NCI-H2171 (cell line): ENCODE measurements around the gene CNTN5.
A peak's percentile ranks its signal among the peaks of the same experiment; 100 is the strongest.
"Not testable (repeated sequence)": the region's sequence is repeated elsewhere in the genome, so short reads cannot be mapped to it uniquely, and the experiment has no call there.

Source experiments
- DNase-seq: peaks from one replicate; lab custom pipeline; 2025; lab: John Stamatoyannopoulos, UW

The CNTN5 gene

DNA sequence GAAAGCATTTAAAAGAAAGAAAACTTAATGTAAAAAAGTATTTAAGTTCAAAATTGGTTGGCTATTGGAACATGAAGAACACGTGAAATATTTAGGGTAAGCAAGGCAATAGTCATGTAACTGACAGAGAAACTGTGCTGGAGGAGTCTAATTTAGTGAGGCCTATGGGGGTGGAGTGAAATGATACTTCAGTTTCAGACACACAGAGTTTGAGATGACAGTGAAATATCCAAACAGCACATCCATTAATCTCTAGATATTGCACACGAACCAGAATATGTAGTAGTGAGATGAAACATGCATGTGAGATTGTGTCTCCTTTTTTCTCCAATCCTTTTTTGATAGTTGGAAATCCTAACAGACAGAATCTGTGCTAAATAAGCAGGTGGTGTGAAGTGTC lies 739.0 kb downstream of the CNTN5 start:
- no peak for DNase-seq

DNA sequence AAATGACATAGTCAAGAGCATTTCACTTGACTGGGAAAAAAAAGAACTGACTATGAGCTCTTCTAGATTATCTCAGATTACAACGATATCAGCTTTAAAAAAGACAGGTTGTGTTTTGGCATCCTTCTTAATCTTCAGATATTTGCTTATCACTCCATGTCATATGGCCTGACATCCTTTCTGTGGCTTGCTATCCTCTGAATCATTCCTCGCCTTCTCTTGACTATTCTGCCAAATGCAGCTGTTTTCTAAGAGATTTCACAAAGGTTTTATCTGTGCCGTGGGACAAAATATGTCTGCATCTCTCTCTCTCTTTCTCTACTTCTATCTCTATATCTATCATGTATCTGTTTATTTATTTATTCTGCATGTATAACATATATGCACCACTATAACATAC lies 746.1 kb downstream of the CNTN5 start:
- DNase-seq: no peak

DNA sequence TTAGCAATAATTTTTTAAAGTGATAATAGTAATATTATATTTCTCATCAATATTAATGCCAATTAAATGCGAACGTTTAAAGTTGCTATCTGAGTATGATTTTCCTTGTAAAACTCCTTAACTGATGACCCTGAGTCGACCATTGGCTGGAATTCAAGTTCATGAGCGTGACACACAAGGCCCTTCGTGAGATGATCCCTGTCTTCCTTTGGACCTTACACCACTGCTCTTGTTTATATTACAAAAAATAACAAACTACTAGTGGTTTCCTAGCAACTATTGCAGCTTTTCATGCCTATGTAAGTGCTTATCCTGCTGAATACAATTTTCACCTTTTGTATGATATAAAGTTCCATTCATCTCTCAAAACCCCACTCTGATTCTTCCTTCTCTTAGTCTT lies 752.9 kb downstream of the CNTN5 start:
- DNase-seq: no peak

DNA sequence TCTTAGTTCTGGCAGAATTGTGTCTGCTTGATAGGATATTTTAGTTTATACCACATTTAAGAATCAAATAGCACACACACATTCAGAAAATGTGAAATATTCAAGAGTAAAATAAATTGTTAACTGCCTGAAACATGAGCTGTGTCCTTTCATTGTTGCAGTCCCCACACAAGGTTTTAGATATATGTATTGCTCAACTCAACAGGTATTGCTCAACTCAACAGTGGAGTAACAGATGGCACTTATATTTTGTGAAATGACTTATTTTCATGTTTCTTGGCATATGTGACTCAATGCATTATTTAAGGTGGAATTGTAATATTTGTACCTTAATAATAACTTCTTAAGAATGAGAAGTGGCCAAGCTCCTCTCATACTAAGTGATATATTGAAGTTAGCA lies 760.3 kb downstream of the CNTN5 start:
- DNase-seq: no peak

DNA sequence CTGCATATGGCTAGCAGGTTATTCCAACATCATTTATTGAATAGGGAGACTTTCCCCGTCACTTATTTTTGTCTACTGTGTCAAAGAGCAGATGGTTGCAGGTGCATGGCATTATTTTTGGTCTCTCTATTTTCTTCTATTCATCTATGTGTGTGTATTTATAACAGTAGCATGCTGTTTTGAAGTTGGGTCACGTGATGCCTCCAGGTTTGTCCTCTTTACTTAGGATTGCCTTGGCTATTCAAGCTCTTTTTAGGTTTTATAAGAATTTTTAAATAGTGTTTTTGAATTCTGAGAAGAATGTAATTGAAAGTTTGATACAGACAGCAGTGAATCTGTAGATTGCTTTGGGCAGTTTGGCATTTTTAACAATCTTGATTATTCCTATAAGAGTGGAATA lies 770.6 kb downstream of the CNTN5 start:
- DNase-seq: no peak

DNA sequence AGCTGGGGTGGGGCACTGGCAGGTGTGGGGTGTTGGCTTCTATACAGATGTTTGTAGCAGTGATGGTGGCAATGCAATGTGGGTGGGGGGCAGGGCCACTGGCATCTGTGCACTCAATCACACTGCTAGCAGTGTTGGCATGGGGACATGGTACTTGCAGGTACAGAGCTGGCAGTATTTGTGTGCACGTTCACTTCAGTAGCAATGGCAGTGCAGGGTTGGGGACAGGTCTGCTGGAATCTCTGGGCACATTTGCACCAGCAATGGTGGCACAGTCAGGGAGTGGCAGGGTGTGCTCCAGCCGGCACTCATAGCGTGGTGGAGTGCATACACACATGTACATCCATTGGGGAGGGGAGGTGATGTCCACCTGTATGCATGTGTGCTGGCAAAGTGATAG lies 775.2 kb downstream of the CNTN5 start:
- DNase-seq: no peak

DNA sequence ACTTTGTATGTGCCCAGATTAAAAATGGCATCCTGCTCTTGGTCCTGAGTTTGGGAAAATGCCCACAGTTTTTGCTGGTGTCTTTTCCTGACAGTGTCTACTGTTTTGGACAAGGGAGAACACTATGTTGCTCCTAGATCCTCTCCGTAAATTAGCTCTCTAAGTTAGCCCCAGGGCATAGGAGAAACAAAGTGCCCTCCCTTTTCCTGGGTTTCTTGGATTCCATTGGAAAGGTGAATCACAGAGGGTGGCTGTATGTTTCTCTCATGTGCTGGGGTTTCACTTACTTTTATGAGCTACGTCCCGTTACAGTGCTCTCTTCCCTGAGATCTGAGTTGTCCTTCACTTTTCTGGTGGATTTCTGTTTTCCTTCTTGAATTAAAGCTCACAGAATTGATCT lies 782.8 kb downstream of the CNTN5 start:
- DNase-seq: no peak

DNA sequence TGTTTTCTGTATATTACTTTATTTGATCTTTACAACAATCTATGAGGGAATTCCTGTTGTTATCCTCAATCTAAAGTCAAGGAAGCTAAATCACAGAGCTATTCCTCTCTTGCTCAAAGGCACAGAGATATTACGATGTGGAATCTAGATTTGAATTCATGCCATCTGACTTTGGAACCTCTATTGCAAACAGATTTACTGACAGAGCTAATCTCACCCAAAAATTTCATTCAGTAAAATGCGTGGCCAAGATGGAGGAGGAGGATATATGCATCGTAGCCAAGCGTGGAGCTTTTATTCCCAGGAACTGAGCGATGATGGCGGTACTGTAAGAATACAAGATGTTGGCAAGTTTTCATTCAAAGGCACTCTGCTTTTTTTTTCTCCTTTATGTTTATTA lies 791.8 kb downstream of the CNTN5 start:
- no peak for DNase-seq

DNA sequence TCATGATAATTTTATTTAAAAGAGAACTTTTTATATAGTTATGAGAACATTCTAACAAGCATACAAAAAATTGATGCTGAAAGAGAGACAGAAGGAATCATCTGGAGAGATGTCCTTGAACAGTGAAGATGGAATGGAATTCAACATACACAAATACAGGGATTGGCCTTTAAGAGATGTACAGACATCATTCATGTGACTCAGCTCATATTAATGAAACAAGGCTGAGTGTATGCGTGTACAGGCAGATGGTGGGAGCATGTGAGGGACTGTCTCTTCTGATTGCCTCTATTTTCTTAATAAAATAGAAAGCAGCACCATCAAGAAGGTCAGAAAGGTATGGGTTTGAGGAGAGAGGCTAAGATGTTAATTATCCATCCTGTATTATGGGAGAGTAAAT lies 793.3 kb downstream of the CNTN5 start:
- no peak for DNase-seq

DNA sequence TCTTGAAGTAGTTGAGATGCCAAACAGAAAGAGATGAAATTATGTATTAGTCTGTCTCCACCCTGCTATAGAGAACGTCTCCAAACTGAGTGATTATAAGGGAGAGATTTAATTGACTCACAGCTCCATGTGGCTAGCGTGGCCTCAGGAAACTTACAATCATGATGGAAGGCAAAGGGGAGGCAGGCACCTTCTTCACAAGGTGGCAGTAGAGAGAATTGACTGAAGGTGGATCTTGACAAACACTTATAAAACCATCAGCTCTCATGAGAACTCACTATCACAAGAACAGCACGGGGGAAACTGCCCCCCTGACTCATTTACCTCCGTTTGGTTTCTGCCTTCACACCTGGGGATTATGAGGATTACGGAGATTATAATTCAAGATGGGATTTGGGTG lies 794.0 kb downstream of the CNTN5 start:
- no peak for DNase-seq

DNA sequence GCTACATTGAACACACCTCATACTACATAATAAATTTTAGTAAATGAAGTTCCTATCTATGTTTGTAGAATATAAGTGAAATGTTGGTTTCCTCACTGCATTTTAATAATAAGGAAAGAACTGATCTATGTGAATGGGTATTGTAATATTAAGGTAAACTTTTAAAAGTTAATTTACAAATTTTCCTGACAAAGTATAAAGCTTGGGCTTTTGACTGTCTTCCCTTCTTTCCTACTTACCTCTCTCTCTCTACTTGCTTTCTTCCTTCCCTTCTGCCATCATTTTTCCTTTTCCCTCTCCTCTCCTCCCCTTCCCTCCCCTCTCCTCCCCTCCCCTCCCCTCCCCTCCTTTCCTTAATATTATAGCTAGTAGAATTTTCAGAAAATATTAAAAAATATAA lies 798.2 kb downstream of the CNTN5 start:
- DNase-seq: no peak

DNA sequence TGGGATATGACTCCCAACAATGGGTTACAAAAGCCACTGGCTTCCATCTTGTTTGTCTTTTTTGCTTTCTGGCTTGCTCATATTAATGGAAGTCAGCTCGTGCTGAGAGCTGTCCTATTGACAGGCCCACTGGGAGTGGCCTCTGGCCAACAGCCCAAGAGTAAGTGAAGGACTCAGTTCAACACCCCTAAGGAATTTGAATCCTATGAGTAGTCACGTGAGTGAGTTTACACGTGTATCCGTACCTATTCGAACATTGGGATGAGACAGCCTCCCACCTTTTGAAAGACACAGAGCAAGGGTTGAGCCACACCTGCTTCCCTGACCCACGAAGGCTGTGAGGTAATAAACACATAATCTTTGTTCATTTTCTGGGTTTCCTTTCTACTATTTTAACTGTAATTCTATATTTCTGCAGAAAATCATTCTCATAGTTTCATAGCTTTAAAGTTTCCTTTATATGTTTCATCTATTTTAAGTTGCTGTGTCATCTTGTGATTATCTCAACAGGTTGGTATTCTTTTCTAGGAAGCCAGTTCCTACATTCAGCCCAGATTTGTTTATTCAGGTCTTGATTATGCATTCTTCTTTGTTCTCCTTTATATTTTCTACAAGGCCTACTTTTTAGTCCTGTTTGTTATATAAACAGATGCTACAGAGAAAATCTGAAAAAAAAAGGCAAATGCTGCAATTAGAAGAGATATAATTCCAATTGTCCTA lies 802.3 kb downstream of the CNTN5 start:
- DNase-seq: no peak

DNA sequence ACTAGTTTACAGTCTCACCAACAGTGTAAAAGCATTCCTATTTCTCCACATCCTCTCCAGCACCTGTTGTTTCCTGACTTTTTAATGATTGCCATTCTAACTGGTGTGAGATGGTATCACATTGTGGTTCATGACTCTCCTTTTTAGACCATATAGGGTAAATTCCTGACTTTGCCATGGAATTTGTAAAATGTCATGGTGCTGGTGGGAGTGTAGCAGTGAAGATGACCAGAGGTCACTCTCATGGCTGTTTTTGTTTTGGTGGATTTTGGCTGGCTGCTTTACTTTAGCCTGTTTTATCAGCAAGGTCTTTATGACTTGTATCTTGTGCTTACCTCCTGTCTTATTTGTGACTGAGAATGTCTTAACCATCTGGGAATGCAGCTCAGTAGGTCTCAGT lies 816.0 kb downstream of the CNTN5 start:
- DNase-seq: not testable (repeated sequence)

DNA sequence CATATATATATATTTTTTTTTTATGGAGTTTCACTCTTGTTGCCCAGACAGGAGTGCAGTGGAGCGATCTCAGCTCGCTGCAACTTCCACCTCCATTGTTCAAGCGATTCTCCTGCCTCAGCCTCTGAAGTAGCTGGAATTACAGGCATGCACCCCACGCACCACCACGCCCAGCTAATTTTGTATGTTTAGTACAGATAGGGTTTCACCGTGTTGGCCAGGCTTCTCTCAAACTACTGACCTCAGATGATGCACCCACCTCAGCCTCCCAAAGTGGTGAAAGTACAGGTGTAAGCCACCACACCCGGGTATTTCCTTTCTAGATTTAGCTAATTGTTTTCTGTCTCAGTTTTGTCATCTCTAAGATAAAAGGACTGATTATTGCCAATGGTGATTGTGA lies 821.1 kb downstream of the CNTN5 start:
- DNase-seq: no peak

DNA sequence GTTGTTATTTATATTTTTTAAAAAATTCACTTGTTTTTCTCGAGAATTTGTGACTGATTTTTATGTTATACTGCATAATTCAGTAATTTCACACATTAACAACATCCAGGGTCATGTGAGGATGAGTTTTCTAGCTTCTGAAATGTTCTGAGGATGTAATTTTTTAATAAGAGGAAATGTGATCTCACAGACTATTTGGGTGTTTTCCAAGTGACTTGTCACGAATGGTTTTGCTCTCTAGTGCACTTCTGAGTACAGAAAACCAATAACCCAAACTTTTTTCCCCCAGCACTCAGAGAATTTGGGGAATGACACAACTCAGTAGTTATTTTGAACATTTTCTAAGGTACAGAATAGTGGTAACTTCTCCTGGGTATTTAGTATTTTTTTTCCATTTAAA lies 845.2 kb downstream of the CNTN5 start:
- DNase-seq: peak; percentile 11

DNA sequence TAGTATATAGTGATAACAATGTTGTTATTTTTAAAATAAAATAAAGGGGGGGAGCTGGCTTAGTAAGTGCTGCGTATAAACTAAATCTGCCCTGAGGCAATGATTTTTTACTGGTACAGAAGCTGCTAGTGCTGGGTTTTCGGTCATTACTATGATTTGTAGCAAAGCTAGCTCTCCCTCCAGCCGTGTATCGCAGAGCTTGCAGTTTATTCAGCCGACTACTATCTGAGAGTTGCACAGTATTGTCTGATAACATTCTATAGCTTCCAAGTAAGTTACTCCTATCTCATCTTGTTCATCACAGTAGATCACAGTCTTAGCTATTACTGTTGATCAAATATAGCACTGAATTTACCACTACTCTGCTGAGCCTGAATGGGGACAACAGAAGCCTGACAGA lies 860.9 kb downstream of the CNTN5 start:
- no peak for DNase-seq

DNA sequence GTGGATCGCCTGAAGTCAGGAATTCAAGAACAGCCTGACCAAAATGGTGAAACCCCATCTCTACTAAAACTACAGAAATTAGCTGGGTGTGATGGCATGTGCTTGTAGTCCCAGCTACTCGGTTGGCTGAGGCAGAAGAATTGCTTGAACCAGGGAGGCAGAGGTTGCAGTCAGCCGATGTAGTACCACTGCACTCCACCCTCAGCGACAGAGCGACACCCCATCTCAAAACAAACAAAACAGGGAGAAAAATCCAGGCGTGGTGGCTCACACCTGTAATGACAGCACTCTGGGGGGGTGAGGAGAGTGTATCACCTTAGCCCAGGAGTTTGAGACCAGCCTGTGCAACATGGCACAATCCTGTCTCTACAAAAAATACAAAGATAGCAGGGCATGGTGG lies 864.0 kb downstream of the CNTN5 start:
- DNase-seq: no peak

DNA sequence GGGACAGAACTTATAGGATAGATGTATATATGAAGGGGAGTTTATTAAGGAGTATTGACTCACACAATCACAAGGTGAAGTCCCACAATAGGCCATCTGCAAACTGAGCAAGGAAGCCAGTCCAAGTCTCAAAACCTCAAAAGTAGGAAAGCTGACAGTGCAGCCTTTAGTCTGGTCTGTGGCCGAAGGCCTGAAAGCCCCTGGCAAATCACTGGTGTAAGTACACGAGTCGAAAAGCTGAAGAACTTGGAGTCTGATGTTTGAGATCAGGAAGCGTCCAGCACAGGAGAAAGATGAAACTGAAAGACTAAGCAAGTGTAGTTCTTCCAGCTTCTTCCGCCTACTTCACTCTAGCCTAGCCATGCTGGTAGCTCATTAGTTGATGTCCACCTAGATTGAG lies 866.7 kb downstream of the CNTN5 start:
- DNase-seq: no peak

DNA sequence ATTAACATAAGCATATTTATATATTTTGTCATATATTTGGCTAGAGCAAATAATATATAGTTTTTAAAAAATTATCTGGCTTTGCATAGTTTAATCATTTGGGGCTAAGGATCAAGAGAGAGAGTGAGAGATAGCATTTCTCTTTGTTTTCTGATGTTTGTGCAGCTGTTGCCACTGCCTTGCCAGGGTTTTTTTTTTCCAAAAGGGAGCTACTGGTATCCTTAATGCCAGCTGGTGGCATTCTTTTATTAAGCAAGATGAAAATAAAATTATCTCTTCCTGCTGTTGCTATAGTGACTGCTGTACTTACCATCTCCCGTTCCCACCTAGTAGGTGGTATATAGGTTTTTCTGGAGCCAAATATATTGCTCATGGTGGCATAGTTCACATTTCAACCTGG lies 873.1 kb downstream of the CNTN5 start:
- peak; percentile 54 for DNase-seq

DNA sequence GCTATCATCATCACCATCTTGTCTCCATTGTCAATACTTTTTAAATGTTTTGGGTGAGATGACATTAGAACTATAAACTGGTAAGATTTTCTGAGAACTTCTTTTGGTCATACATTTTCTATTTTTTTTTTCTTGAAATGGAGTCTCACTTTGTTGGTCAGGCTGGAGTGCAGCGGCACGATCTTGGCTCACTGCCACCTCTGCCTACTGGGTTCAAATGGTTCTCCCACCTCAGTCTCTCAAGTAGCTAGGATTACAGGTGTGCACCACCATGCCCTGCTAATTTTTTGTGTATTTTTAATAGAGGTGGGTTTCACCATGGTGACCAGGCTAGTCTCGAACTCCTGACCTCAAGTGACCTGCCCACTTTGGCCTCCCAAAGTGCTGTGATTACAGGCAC lies 880.4 kb downstream of the CNTN5 start:
- DNase-seq: no peak

DNA sequence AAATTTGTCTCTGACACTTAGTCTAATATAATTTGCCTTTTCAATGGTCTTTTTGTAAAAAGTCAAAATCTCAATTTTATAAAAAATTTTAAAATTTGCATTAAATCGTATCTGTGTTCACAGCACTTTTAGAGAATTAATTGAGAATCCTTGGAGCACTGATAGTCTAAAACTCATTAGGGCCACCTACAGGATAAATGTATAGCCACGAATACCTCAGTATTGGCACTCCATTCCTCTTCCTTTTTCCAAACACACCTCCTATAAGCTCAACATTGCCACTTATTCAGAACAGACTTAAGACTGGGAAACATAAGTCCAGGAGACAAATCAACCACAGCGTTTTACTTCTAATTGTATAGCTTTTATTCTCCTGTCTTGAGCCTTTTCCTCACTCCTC lies 890.4 kb downstream of the CNTN5 start:
- no peak for DNase-seq

DNA sequence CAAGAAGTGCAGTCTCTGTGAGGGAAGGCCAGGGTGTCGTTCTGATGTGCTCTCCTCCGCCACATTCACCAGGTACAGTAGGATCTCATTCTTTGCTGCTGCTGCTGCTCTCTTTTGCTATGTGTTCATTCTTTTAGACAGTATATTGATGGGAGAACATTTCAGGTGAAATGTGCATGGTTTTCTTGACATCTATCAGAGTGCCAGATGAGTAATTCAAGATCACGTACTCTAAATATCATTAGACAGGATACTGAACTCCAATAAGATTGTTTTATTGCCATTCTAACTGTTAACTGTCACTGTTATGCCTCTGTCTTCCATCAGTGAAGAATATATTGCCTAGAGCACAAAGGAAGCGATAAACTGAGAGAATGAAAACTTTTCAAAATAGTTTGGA lies 895.3 kb downstream of the CNTN5 start:
- DNase-seq: no peak

DNA sequence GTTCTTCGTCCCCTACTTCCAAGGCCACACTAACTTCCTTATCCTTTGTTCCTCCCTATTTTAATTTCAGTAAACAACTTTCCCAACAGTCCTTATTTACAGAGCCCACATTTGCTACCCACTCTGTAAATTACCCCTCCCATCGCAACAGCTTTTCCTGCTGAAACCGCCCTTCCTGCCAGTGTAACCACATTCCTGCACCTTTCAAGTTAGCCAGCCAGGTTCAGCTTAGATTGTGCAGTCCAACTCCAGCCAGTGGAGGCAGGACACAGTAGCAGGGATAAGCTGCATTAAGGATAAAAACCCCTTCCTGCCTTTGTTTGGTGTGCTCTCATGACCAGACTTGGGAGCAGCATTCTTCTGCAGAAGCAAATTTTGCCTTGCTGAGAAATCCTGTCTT lies 898.0 kb downstream of the CNTN5 start:
- DNase-seq: no peak

DNA sequence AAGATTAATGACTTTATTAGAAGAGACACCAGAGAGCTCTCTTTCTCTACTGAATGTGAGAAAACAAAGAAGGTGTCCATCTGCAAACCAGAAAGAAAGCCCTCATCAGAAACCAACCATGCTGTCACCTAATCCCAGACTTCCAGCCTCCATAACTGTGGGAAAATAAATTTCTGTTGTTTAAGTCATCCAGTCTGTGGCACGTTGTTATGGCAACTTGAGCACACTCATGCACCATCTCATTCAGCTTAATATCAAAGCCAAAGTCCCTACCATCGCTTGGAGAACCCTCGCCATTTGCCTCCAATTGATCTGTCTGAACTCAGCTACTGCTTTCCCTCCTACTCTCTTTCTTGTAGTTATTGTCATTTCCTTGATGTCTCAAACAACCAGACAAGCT lies 900.2 kb downstream of the CNTN5 start:
- DNase-seq: no peak

DNA sequence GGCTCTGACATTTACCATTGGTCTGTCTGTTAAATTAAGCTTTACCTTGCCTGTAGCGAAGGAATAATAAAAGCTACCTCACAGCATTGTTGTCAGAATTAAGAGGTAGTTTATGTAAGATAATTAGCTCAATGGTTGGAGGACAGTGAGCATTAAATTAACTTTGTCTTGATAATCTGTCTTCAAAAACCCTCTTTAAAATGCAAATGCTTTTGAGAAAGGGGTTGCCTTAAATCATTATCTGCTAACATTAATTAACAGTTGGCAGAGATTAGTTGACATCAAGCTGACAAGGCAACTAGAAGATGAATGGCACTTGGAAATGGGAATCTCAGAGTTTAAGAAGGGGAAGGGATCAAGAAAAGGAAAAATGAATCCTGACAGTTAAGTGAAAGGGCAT lies 905.2 kb downstream of the CNTN5 start:
- no peak for DNase-seq
